GM23248 (cell line): Measurements from ENCODE around the gene TGIF1.

ENCODE experiments used
- EZH2 ChIP-seq: fragments of 200-600 bp; sonication (generic); IDR thresholded peaks from 2 replicates; pipeline ENCODE4 v1.6.1; 2018; ENCODE audit warnings: antibody characterized with exemption, mild to moderate bottlenecking; ENCODE audit not compliant: insufficient read depth, poor library complexity, severe bottlenecking
- EZH2phosphoT487 ChIP-seq: fragments of 200-600 bp; sonication (generic); IDR thresholded peaks from 2 replicates; pipeline ENCODE4 v1.6.1; 2018; ENCODE audit warnings: antibody characterized with exemption, moderate library complexity, mild to moderate bottlenecking, low read depth; ENCODE audit not compliant: insufficient read depth

- TF ChIP-seq EZH2 (no peak), EZH2phosphoT487 (no peak)
Measured at GRCh38 chr18:3466045-3466444, 16.1 kb downstream of the TGIF1 start.
